GM18861 (cell line): ENCODE measurements around the gene IGF2BP3.

Experiments used
- ATAC-seq: cut with Tn5 transposase; IDR thresholded peaks from one replicate; pipeline ENCODE4 v1.9.1; 2021; ENCODE audit not compliant: unreplicated experiment

Gene IGF2BP3

DNA sequence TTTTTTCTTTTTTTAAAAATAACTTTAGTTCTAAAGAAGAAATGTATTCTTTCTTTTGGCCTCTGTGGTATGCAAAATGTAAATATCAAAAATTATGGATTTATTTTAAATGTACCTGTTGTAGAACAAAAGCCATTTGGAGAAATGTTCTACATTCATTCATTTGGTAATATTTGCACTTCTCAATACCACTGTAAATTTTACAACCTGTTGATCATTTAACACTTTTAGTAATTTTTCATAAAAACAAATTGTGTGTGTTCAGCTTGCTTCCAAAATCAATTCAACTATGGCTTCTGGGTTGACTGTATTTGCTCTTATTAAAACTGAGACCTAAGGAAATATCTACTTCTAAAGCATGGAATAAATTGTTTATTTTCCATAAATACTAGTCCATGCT lies 2.3 kb upstream of the IGF2BP3 start:
- ATAC-seq = no peak

DNA sequence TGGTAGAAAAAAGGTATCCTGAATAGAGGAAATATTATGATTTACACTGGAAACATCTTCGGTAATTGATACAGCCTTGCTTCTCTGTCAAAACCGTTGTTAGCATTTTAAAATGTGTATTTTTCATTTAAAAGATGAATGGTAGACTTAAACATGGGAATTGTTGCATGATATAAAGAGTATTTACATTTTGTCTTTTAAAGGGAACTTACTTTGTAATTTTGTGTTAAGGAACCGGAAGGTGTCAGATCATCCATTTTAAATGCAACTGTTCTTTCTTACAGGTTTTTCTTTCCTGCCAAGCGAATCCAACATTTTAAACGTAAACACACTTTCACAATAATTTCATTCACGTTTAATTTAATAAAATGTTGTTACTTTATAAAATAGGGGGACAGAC lies 1.8 kb upstream of the IGF2BP3 start:
- no peak for ATAC-seq

DNA sequence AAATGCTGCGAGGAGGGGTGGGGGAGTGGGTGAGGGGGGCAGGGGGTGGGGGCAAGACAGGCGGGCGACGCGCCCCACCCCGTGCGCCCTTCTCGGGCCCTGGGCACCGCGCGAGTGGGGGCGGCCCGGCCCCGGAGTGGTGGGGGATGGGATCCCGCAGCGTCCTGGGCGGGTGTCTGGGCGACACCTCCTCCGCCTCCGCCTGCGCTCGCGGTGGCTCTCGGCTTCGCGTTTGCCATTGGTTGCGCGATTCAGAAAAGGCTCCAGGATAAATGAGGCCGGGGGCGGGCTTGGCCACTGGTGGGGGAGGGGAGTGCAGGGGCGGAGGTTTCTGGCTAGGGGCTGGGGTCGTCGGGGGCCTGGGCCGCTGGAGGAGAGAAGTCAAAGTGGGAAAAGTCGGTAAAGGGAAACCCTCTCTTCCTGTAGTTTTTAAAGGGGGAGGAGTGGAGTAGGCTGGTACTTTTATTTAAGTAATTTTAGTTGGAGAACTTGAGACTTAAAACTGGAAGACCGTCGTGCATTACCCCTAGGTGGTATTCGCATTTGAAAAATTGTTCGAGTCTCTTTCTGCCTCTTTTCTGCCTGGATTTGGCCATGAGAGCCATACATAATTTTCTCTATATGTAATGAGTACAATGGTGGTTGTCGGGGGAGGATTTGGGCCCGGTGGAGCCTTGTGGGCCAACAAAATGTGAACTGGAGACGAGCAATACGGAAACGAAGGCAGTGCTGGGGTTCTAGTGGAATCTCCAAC lies 992 bp upstream of the IGF2BP3 start:
- peak; percentile 25 for ATAC-seq

GRCh38 chr7:23469961-23470250 lies 385 bp downstream of the IGF2BP3 start:
- ATAC-seq = no peak

GRCh38 chr7:23469150-23469960 lies 936 bp downstream of the IGF2BP3 start:
- ATAC-seq = no peak

DNA sequence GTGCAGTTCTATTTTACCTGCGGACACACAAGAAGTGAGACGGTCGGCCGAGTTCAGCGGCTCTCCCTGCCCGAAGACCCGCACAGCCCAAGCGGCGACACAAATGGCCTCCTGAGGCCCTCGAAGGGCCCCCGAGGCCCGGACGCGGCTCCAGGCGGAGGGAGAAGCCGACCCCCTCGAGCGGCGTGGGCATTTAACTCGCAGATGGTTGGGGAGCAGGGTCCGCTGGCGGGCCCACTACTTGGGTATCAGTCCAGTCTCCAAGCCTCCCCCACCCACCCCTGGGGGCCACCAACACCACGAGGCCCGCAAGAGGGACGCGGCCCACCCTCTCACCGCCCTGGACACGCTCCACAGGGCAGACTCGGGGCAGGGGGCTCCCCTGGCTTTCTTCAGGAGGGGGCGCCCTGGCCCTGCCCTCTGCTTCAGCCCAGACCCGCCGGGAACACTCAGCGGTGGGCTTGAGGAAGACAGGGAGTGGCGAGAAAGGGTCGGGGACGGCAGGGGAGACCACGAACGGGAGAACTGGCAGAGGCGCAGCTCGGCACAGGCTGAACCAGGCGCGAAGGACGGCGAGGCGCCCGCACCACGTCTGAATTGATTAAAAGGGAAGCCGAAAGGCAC lies 1.7 kb downstream of the IGF2BP3 start:
- no peak for ATAC-seq

GRCh38 chr7:23467806-23468525 lies 2.3 kb downstream of the IGF2BP3 start:
- ATAC-seq = no peak

DNA sequence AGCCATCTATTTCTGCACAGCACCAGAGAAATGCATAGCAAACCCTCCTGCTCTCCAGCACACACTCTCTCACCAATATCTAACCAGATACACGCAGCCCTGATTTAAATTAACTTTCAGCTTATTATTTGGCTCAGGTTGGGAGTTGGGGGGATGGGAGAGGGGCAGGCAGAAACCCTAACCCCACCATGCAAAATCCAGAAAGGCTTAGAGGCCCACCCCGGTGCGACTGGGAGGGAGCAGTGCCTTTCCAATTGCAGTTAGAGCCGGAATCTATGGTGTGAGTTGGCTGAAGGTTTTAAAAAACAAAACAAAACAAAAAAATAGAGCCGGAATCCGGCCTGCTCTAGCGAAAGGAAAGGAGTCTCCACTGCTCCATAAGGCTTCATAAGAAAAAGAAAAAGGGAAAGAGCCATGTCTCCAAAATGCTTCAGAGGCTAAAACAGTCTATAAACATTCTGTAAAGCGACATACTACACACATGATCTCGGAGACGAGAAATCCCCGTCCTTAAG lies 2.9 kb downstream of the IGF2BP3 start:
- no peak for ATAC-seq

- no peak for ATAC-seq
These were observed 7.4 kb downstream of the IGF2BP3 start for GRCh38 chr7:23462846-23463245.

GRCh38 chr7:23458044-23458443 lies 12.2 kb downstream of the IGF2BP3 start:
- ATAC-seq = no peak

GRCh38 chr7:23456093-23456492 lies 14.2 kb downstream of the IGF2BP3 start:
- ATAC-seq = no peak

DNA sequence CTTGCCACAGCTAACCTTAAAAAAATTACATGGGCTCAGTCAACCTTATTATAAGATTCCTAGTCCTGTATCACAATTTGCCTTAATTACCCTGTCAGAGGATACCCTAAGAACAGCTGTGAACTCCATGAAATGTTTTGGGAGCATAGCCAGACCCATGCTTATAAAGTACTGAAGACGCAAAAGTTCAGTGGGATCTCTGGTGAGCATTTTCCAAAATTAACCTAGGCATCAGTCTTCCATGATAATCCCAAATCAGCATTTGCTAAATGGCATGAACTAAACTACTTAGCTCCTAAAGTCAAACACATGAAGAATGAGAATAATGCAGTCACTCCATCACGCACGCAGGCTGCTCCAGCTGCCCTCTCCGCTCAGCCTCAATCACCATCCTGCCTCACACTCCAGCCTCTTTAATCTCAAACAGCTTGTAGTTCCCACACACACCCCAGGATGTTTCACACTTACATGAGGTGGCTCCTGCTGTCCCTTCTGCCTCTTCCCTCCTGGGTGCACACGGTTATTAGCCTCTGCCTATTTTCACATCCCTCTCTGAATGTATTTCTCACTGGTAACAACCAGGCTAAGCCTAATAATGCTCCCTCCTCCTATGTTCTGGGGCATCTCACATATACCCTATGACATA lies 15.3 kb downstream of the IGF2BP3 start:
- ATAC-seq = no peak

GRCh38 chr7:23450518-23450917 lies 19.8 kb downstream of the IGF2BP3 start:
- no peak for ATAC-seq

DNA sequence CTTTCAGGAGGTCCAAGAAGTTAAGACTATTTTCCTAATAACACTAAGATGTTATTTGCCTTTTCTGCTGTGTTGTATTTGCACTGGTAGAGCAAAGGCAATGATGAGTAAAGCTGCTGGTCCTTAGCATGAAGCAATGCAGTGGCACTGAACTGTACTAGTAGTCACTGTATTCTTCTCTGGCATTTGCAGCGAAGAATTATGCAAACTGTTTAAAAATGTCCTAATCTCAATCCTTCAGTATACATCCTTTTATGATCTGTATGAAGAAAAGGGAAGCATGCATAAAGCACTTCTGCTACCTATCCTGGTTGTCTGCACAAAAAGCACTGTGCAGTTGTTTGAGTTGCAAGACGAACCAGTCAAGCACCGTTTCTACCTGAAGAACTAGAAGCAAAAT lies 20.4 kb downstream of the IGF2BP3 start:
- no peak for ATAC-seq

GRCh38 chr7:23445326-23445725 lies 25.0 kb downstream of the IGF2BP3 start:
- peak; percentile 63 for ATAC-seq

GRCh38 chr7:23443974-23444373 lies 26.3 kb downstream of the IGF2BP3 start:
- ATAC-seq = no peak

- no peak for ATAC-seq
These were observed 32.1 kb downstream of the IGF2BP3 start for GRCh38 chr7:23438171-23438570.

DNA sequence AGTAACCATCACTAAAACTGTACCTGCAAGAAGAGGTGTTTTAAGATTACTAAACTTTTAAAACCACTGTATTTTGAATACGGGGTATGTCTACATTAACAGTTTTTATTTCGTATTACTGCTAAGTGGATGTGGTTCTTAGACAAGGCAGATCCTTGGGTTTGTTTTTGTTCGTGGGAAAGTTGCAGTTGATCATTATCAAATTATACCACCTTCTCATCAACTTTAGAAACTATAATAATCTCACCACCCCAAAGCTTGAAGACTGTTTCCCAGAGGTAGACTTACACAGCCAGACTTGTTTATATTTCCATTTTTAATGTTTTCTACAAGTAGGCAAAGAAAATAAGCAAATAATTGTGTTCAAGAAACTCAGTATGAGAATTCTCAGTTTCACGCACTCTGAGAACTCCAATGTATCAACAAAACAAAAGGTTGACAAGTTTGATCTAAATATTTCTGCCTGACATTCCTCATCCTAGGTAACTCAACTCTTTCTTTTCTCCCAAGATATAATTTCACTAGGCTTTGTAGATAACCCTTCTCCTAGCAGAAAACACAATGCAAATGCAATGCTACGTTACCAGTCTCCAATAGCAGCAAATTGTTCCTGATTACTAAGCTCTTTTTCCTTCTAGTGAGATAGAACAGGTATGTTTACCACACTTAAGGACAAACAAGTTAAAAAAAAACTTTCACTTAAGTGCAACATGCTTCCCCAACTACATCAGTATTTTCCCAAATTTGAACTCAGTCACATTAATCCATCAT lies 36.0 kb downstream of the IGF2BP3 start:
- no peak for ATAC-seq

GRCh38 chr7:23431702-23432199 lies 38.5 kb downstream of the IGF2BP3 start:
- ATAC-seq = no peak

- no peak for ATAC-seq
These were observed 39.4 kb downstream of the IGF2BP3 start for GRCh38 chr7:23430893-23431259.
